ENCODE measurements around the gene SLC7A6. TPM values are rescaled to one million over a fixed set of nuclear protein-coding genes. Genes with fewer than 3 reads are reported as not detected.

Gene SLC7A6
- total RNA-seq = 1.6 TPM

- peak; percentile 73 for DNase-seq (ENCODE audit: low spot score)
- peak; percentile 89 for ATAC-seq
Measured at GRCh38 chr16:68264128-68265077, at the start of gene SLC7A6. TSS of gene SLC7A6 (plus strand) at chr16:68264526. CDS start at chr16:68274727, 10,201 bp downstream.

GRCh38 chr16:68214726-68215125, 49.6 kb upstream of the SLC7A6 start:
- ATAC-seq = no peak
- no peak for DNase-seq (ENCODE audit: low spot score)

GRCh38 chr16:68215302-68215701, 49.0 kb upstream of the SLC7A6 start:
- no peak for DNase-seq (ENCODE audit: low spot score)
- ATAC-seq = no peak

- DNase-seq (ENCODE audit: low spot score) = no peak
- ATAC-seq = no peak
Measured at GRCh38 chr16:68216240-68216639, 48.1 kb upstream of the SLC7A6 start.

- no peak for DNase-seq (ENCODE audit: low spot score)
- no peak for ATAC-seq
Measured at GRCh38 chr16:68217506-68217905, 46.8 kb upstream of the SLC7A6 start.

- ATAC-seq (no peak), DNase-seq (ENCODE audit: low spot score) (no peak)
Measured at GRCh38 chr16:68219725-68220351, 44.5 kb upstream of the SLC7A6 start.

GRCh38 chr16:68223072-68223471, 41.3 kb upstream of the SLC7A6 start:
- DNase-seq (ENCODE audit: low spot score) (no peak), ATAC-seq (no peak)

- no peak for ATAC-seq
- no peak for DNase-seq (ENCODE audit: low spot score)
Measured at GRCh38 chr16:68226116-68226515, 38.2 kb upstream of the SLC7A6 start.

GRCh38 chr16:68227183-68227793, 37.0 kb upstream of the SLC7A6 start:
- ATAC-seq (peak; percentile 54), DNase-seq (ENCODE audit: low spot score) (no peak)

GRCh38 chr16:68227850-68228553, 36.3 kb upstream of the SLC7A6 start:
- ATAC-seq (peak; percentile 36), DNase-seq (ENCODE audit: low spot score) (peak; percentile 66)

GRCh38 chr16:68228652-68229051, 35.7 kb upstream of the SLC7A6 start:
- DNase-seq (ENCODE audit: low spot score) (peak; percentile 33), ATAC-seq (no peak)

- peak; percentile 44 for ATAC-seq
- peak; percentile 54 for DNase-seq (ENCODE audit: low spot score)
Measured at GRCh38 chr16:68229431-68230175, 34.7 kb upstream of the SLC7A6 start.

GRCh38 chr16:68230176-68230571, 34.2 kb upstream of the SLC7A6 start:
- ATAC-seq (no peak), DNase-seq (ENCODE audit: low spot score) (no peak)

GRCh38 chr16:68230956-68231355, 33.4 kb upstream of the SLC7A6 start:
- DNase-seq (ENCODE audit: low spot score) = no peak
- no peak for ATAC-seq

- ATAC-seq (no peak), DNase-seq (ENCODE audit: low spot score) (no peak)
Measured at GRCh38 chr16:68231384-68232136, 32.8 kb upstream of the SLC7A6 start.

GRCh38 chr16:68232335-68232734, 32.0 kb upstream of the SLC7A6 start:
- no peak for DNase-seq (ENCODE audit: low spot score)
- no peak for ATAC-seq

- ATAC-seq (no peak), DNase-seq (ENCODE audit: low spot score) (no peak)
Measured at GRCh38 chr16:68233085-68233834, 31.1 kb upstream of the SLC7A6 start.

- ATAC-seq (no peak), DNase-seq (ENCODE audit: low spot score) (no peak)
Measured at GRCh38 chr16:68233835-68234187, 30.5 kb upstream of the SLC7A6 start.

Data from left lobe of liver (tissue), 2 donors.